Neural progenitor cell (in vitro differentiated cells): ENCODE results near the gene TMSB10.

Experiments
- EZH2 ChIP-seq: fragments of 200-600 bp; sonication (generic); IDR thresholded peaks from 2 replicates; pipeline ENCODE4 v1.6.1; 2017; ENCODE audit warnings: antibody characterized with exemption, mild to moderate bottlenecking, moderate library complexity
- TF ChIP-seq, protein P1 (sequence below): fragments of 200-600 bp; sonication (generic); IDR thresholded peaks from 2 replicates; pipeline ENCODE4 v1.5.1; 2017; ENCODE audit warnings: antibody characterized with exemption, mild to moderate bottlenecking

DNA sequence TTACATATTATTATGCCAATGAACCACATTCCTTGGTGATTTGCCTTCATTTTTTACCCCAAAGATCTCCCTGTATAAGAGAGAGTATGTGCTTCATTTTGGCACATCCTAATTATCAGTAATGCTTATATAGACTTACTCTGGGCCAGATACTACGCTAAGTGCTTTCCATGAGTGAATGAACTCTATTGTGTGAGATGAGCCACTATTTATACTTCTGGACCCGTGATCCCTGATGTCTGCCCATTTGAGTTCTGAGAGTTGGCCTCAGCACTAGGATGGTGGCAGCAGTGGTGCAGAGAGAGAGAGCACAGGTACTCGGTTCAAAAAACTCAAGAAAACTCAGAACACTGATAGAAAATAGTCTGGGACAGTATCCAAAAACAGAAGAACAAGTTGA is 48.1 kb downstream of the TMSB10 start:
- TF ChIP-seq, protein P1, sequence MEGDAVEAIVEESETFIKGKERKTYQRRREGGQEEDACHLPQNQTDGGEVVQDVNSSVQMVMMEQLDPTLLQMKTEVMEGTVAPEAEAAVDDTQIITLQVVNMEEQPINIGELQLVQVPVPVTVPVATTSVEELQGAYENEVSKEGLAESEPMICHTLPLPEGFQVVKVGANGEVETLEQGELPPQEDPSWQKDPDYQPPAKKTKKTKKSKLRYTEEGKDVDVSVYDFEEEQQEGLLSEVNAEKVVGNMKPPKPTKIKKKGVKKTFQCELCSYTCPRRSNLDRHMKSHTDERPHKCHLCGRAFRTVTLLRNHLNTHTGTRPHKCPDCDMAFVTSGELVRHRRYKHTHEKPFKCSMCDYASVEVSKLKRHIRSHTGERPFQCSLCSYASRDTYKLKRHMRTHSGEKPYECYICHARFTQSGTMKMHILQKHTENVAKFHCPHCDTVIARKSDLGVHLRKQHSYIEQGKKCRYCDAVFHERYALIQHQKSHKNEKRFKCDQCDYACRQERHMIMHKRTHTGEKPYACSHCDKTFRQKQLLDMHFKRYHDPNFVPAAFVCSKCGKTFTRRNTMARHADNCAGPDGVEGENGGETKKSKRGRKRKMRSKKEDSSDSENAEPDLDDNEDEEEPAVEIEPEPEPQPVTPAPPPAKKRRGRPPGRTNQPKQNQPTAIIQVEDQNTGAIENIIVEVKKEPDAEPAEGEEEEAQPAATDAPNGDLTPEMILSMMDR = no peak
- no peak for TF ChIP-seq EZH2
